Measurements from ENCODE around the gene PRPF40B.

Gene PRPF40B

DNA sequence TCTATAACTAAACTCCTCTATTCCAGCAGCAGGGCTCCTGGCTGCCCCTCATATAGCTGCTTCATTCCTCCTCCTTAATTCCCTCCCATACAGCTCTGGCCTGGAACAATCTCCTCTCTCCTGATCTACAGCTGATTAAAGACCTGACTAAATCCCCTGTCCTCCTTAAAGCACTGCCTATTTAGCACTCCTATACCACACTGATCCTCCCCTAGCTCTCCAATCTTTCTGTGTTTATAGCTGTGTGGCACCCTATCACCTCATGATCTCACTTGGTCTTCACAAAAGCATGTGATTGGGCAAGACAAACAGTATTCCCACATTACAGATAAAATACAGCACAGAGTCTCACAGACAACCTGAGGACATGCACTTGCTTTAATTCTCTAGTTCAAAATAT, 66.4 kb downstream of the PRPF40B start:
- DNase-seq: no peak

- no peak for DNase-seq
Observed at GRCh38 chr12:49692851-49693250, 69.5 kb downstream of the PRPF40B start.

GRCh38 chr12:49693931-49694444, 70.6 kb downstream of the PRPF40B start:
- no peak for DNase-seq

All from NCI-H1092 treated with DMSO at 0.1 percent for 48 hours (cell line).